Measurements from ENCODE around the gene MYBPC1. TPM values are rescaled to one million over a fixed set of nuclear protein-coding genes. Genes with fewer than 3 reads are reported as not detected.

The MYBPC1 gene
- total RNA-seq, 1 experiment from 2014 or later = not detected

DNA sequence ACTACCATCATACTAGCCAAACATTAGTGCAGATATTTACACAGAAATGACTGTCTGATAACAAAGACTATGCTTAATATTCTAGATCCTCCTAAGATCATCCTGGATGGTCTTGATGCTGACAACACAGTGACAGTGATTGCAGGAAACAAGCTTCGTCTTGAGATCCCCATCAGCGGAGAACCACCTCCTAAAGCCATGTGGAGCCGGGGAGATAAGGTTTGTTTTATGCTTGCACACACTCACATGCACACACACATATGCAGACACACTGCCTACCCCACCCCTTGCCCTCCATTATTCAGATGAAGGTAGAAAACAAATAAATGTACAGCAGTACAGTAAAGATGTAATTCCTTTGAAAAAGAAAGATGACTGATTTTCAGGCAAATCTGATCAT lies 58.3 kb downstream of the MYBPC1 start:
- POLR2A ChIA-PET (ENCODE audit: unreplicated experiment) = no interaction called here
- intact Hi-C loops (cut with micrococcal nuclease; ENCODE audit: unreplicated experiment) = no loop called here

GRCh38 chr12:101653503-101653902 lies 58.7 kb downstream of the MYBPC1 start:
- TF ChIP-seq, protein P1, sequence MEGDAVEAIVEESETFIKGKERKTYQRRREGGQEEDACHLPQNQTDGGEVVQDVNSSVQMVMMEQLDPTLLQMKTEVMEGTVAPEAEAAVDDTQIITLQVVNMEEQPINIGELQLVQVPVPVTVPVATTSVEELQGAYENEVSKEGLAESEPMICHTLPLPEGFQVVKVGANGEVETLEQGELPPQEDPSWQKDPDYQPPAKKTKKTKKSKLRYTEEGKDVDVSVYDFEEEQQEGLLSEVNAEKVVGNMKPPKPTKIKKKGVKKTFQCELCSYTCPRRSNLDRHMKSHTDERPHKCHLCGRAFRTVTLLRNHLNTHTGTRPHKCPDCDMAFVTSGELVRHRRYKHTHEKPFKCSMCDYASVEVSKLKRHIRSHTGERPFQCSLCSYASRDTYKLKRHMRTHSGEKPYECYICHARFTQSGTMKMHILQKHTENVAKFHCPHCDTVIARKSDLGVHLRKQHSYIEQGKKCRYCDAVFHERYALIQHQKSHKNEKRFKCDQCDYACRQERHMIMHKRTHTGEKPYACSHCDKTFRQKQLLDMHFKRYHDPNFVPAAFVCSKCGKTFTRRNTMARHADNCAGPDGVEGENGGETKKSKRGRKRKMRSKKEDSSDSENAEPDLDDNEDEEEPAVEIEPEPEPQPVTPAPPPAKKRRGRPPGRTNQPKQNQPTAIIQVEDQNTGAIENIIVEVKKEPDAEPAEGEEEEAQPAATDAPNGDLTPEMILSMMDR (conservative IDR thresholded peaks at IDR 0.05) = no peak
- no peak for TF ChIP-seq EZH2 (IDR thresholded peaks at IDR 0.05; ENCODE audit: low read depth)
- H3K4me1 ChIP-seq (replicated peaks; ENCODE audit: insufficient read depth) = no peaks in the 10 kb centered on the region
- no peak overlapping the region for H3K4me3 ChIP-seq
- no peak for DNase-seq
- H3K27ac ChIP-seq = no peak overlapping the region
- H3K9me3 ChIP-seq (ENCODE audit: insufficient read depth, low read depth) = no peaks in the 10 kb centered on the region
- ChIA-PET CTCF (no interaction called here), POLR2A (ENCODE audit: unreplicated experiment) (no interaction called here)
- no peaks in the 10 kb centered on the region for H3F3A ChIP-seq (ENCODE audit: insufficient read depth, low read depth)
- H3K36me3 ChIP-seq (ENCODE audit: low read depth) = no peaks in the 10 kb centered on the region
- intact Hi-C loops (cut with micrococcal nuclease; ENCODE audit: unreplicated experiment) = no loop called here
- no peak overlapping the region for H2AFZ ChIP-seq
- no peak overlapping the region for H3K4me2 ChIP-seq
- no TSS peak for BruUV-seq (replicated peaks)
- H3K27me3 ChIP-seq (ENCODE audit: insufficient read depth, low read depth) = no peaks in the 10 kb centered on the region
- H3K79me2 ChIP-seq (ENCODE audit: low read depth) = no peaks in the 10 kb centered on the region
- no peaks in the 10 kb centered on the region for H4K20me1 ChIP-seq (ENCODE audit: insufficient read depth)
- no peaks in the 10 kb centered on the region for H3K9me2 ChIP-seq (ENCODE audit: insufficient read depth)

More for the DNA sequence above, 58.3 kb downstream of the MYBPC1 start:
- H3K4me1 ChIP-seq (replicated peaks; ENCODE audit: insufficient read depth) = no peaks in the 10 kb centered on the region
- H3K4me2 ChIP-seq = no peak overlapping the region
- H3K4me3 ChIP-seq = no peak overlapping the region
- H3K79me2 ChIP-seq (ENCODE audit: low read depth) = no peaks in the 10 kb centered on the region
- no peaks in the 10 kb centered on the region for H3F3A ChIP-seq (ENCODE audit: insufficient read depth, low read depth)
- no peaks in the 10 kb centered on the region for H3K27me3 ChIP-seq (ENCODE audit: insufficient read depth, low read depth)
- no peak for DNase-seq
- no peaks in the 10 kb centered on the region for H3K9me3 ChIP-seq (ENCODE audit: insufficient read depth, low read depth)
- no peak overlapping the region for H3K27ac ChIP-seq
- H4K20me1 ChIP-seq (ENCODE audit: insufficient read depth) = no peaks in the 10 kb centered on the region
- no TSS peak for BruUV-seq (replicated peaks)
- CTCF ChIA-PET = no interaction called here
- TF ChIP-seq, protein P1 (conservative IDR thresholded peaks at IDR 0.05) = no peak
- no peak for TF ChIP-seq EZH2 (IDR thresholded peaks at IDR 0.05; ENCODE audit: low read depth)
- H2AFZ ChIP-seq = no peak overlapping the region
- H3K36me3 ChIP-seq (ENCODE audit: low read depth) = no peaks in the 10 kb centered on the region
- no peaks in the 10 kb centered on the region for H3K9me2 ChIP-seq (ENCODE audit: insufficient read depth)

GRCh38 chr12:101654442-101654841 lies 59.7 kb downstream of the MYBPC1 start:
- POLR2A ChIA-PET (ENCODE audit: unreplicated experiment) = no interaction called here
- no peaks in the 10 kb centered on the region for H4K20me1 ChIP-seq (ENCODE audit: insufficient read depth)
- no peaks in the 10 kb centered on the region for H3K27me3 ChIP-seq (ENCODE audit: insufficient read depth, low read depth)
- H3K36me3 ChIP-seq (ENCODE audit: low read depth) = no peaks in the 10 kb centered on the region
- H3F3A ChIP-seq (ENCODE audit: insufficient read depth, low read depth) = no peaks in the 10 kb centered on the region
- no peaks in the 10 kb centered on the region for H3K79me2 ChIP-seq (ENCODE audit: low read depth)
- no peak overlapping the region for H3K4me3 ChIP-seq
- no peaks in the 10 kb centered on the region for H3K4me1 ChIP-seq (replicated peaks; ENCODE audit: insufficient read depth)
- no peak for DNase-seq
- H3K9me2 ChIP-seq (ENCODE audit: insufficient read depth) = no peaks in the 10 kb centered on the region
- H2AFZ ChIP-seq = no peak overlapping the region
- TF ChIP-seq, protein P1 (conservative IDR thresholded peaks at IDR 0.05) = no peak
- no peak for TF ChIP-seq EZH2 (IDR thresholded peaks at IDR 0.05; ENCODE audit: low read depth)
- H3K4me2 ChIP-seq = no peak overlapping the region
- BruUV-seq (replicated peaks) = no TSS peak
- no peak overlapping the region for H3K27ac ChIP-seq
- intact Hi-C loops (cut with micrococcal nuclease; ENCODE audit: unreplicated experiment) = no loop called here
- CTCF ChIA-PET = no interaction called here
- no peaks in the 10 kb centered on the region for H3K9me3 ChIP-seq (ENCODE audit: insufficient read depth, low read depth)
